H9 (cell line): ENCODE results near the gene MBNL1. TPM values are rescaled to one million over a fixed set of nuclear protein-coding genes. Genes with fewer than 3 reads are reported as not detected.

Experiments
- DNase-seq: peaks from one replicate; pipeline ENCODE4 v3.0.0-alpha.2; 2017
- H2AFZ ChIP-seq: one replicate; pipeline ENCODE4 v1.6.1; 2013; ENCODE audit warnings: mild to moderate bottlenecking, low read length, control low read depth, moderate library complexity
- H2AK5ac ChIP-seq: 2 replicates; pipeline ENCODE4 v1.6.1; 2013; ENCODE audit warnings: low read length, control low read depth, mixed read lengths; ENCODE audit not compliant: insufficient read length
- H2BK120ac ChIP-seq: one replicate; pipeline ENCODE4 v1.6.1; 2013; ENCODE audit warnings: low read depth, mild to moderate bottlenecking, low read length, control low read depth, inconsistent platforms; ENCODE audit not compliant: poor library complexity, severe bottlenecking
- H2BK12ac ChIP-seq: 2 replicates; pipeline ENCODE4 v1.6.1; 2013; ENCODE audit warnings: low read length, control low read depth, mixed read lengths, low read depth; ENCODE audit not compliant: insufficient read length
- H2BK15ac ChIP-seq: 2 replicates; pipeline ENCODE4 v1.6.1; 2013; ENCODE audit warnings: low read depth, low read length, control low read depth
- H2BK20ac ChIP-seq: one replicate; pipeline ENCODE4 v1.6.1; 2013; ENCODE audit warnings: low read depth, mild to moderate bottlenecking, low read length, control low read depth, inconsistent platforms; ENCODE audit not compliant: poor library complexity, severe bottlenecking
- H2BK5ac ChIP-seq: 2 replicates; pipeline ENCODE4 v1.6.1; 2013; ENCODE audit warnings: low read length, control low read depth, mixed read lengths; ENCODE audit not compliant: insufficient read length
- H3K14ac ChIP-seq: 2 replicates; pipeline ENCODE4 v1.6.1; 2013; ENCODE audit warnings: low read length, control low read depth; ENCODE audit not compliant: insufficient read depth
- H3K18ac ChIP-seq: 2 replicates; pipeline ENCODE4 v1.6.1; 2013; ENCODE audit warnings: low read depth, mild to moderate bottlenecking, mixed read lengths, low read length, control low read depth; ENCODE audit not compliant: insufficient read length
- H3K23ac ChIP-seq: 2 replicates; pipeline ENCODE4 v1.6.1; 2013; ENCODE audit warnings: low read length, control low read depth, mixed read lengths, low read depth; ENCODE audit not compliant: insufficient read length
- H3K23me2 ChIP-seq: 2 replicates; pipeline ENCODE4 v1.6.1; 2013; ENCODE audit warnings: low read depth, mild to moderate bottlenecking, mixed read lengths, low read length, control low read depth; ENCODE audit not compliant: insufficient read length, poor library complexity, severe bottlenecking
- H3K27ac ChIP-seq: 2 replicates; pipeline ENCODE4 v1.5.1; 2013; ENCODE audit warnings: low read length, control low read depth, mixed read lengths, low read depth; ENCODE audit not compliant: insufficient read length
- H3K27me3 ChIP-seq: 2 replicates; pipeline ENCODE4 v1.6.1; 2013; ENCODE audit warnings: low read length, control low read depth, inconsistent platforms; ENCODE audit not compliant: insufficient read depth
- H3K4ac ChIP-seq: 2 replicates; pipeline ENCODE4 v1.6.1; 2013; ENCODE audit warnings: low read depth, mild to moderate bottlenecking, control low read depth, inconsistent platforms, low read length, moderate library complexity
- H3K4me1 ChIP-seq: 2 replicates; pipeline ENCODE4 v1.6.1; 2013; ENCODE audit warnings: low read length, control low read depth, inconsistent platforms; ENCODE audit not compliant: insufficient read depth
- H3K4me2 ChIP-seq: 2 replicates; pipeline ENCODE4 v1.6.1; 2013; ENCODE audit warnings: low read length, control low read depth, mixed read lengths; ENCODE audit not compliant: insufficient read length, insufficient read depth
- H3K56ac ChIP-seq: 2 replicates; pipeline ENCODE4 v1.6.1; 2013; ENCODE audit warnings: low read depth, mild to moderate bottlenecking, mixed read lengths, low read length, control low read depth; ENCODE audit not compliant: insufficient read length
- H3K79me1 ChIP-seq: 2 replicates; pipeline ENCODE4 v1.6.1; 2013; ENCODE audit warnings: low read depth, mild to moderate bottlenecking, moderate library complexity, low read length, control low read depth, inconsistent platforms; ENCODE audit not compliant: insufficient read depth, poor library complexity, severe bottlenecking
- H3K79me2 ChIP-seq: 2 replicates; pipeline ENCODE4 v1.6.1; 2013; ENCODE audit warnings: low read length, control low read depth, inconsistent platforms; ENCODE audit not compliant: insufficient read depth
- H3K9ac ChIP-seq: 2 replicates; pipeline ENCODE4 v1.6.1; 2013; ENCODE audit warnings: low read length, control low read depth, mixed read lengths; ENCODE audit not compliant: insufficient read length; ENCODE audit errors: extremely low read depth
- H3K9me3 ChIP-seq: one replicate; pipeline ENCODE4 v1.6.1; 2013; ENCODE audit warnings: low read depth, low read length, inconsistent platforms; ENCODE audit not compliant: control insufficient read depth
- H3T11ph ChIP-seq: one replicate; pipeline ENCODE4 v1.6.1; 2013; ENCODE audit warnings: mild to moderate bottlenecking, low read length, control low read depth, inconsistent platforms
- H4K20me1 ChIP-seq: one replicate; pipeline ENCODE4 v1.6.1; 2013; ENCODE audit not compliant: control insufficient read depth, insufficient read length, insufficient read depth
- H4K5ac ChIP-seq: 2 replicates; pipeline ENCODE4 v1.6.1; 2013; ENCODE audit warnings: low read depth, mild to moderate bottlenecking, mixed read lengths, low read length, control low read depth; ENCODE audit not compliant: insufficient read length
- H4K8ac ChIP-seq: replicated peaks from 2 replicates; pipeline ENCODE4 v1.6.1; 2013; ENCODE audit warnings: low read length, control low read depth, mixed read lengths, low read depth; ENCODE audit not compliant: insufficient read length
- H4K91ac ChIP-seq: 2 replicates; pipeline ENCODE4 v1.6.1; 2013; ENCODE audit warnings: low read depth, mild to moderate bottlenecking, moderate library complexity, mixed read lengths, low read length, control low read depth; ENCODE audit not compliant: insufficient read length
- H3K27ac Mint-ChIP-seq, 3 experiments: 2 replicates in 2 of 3; 3 replicates in 1 of 3; pipeline ENCODE4 v1.8.0; 2020 to 2021; ENCODE audit warnings: mixed read lengths in 3 of 3, mild to moderate bottlenecking in 1 of 3, moderate library complexity in 1 of 3
- H3K27me3 Mint-ChIP-seq: 2 replicates; pipeline ENCODE4 v1.8.0; 2021; ENCODE audit warnings: low read depth, mild to moderate bottlenecking, moderate library complexity, mixed read lengths
- H3K36me3 Mint-ChIP-seq, 3 experiments: 2 replicates in 2 of 3; 3 replicates in 1 of 3; pipeline ENCODE4 v1.8.0; 2020 to 2021; ENCODE audit warnings: low read depth in 3 of 3, mixed read lengths in 3 of 3; ENCODE audit not compliant: insufficient read depth in 1 of 3
- H3K4me1 Mint-ChIP-seq, 2 experiments: 2 replicates each; pipeline ENCODE4 v1.8.0; 2020; ENCODE audit warnings: mixed read lengths in 2 of 2
- H3K4me3 Mint-ChIP-seq, 2 experiments: 2 replicates in 1 of 2; 3 replicates in 1 of 2; pipeline ENCODE4 v1.8.0; 2020 to 2021; ENCODE audit warnings: mild to moderate bottlenecking in 2 of 2, mixed read lengths in 2 of 2, moderate library complexity in 1 of 2
- H3K9me3 Mint-ChIP-seq, 2 experiments: 2 replicates in 1 of 2; 3 replicates in 1 of 2; pipeline ENCODE4 v1.8.0; 2020; ENCODE audit warnings: mild to moderate bottlenecking in 2 of 2, mixed read lengths in 2 of 2, moderate library complexity in 1 of 2
- WGBS: extraction: QIAGEN DNeasy Blood & Tissue Kit; methylation state at CpG from one replicate; pipeline ENCODE4 v1.1.7; 2013; ENCODE audit warnings: missing lambda C conversion rate, low lambda C conversion rate, mixed read lengths; ENCODE audit not compliant: insufficient read length; ENCODE audit errors: extremely low coverage; 5-methylcytosine and 5-hydroxymethylcytosine counted together
- total RNA-seq: library from RNA; stranded (reverse); gene quantifications from 2 replicates; pipeline ENCODE4 v1.2.1, GENCODE V29; 2021
- TF ChIP-seq, protein P1 (sequence below): fragments of 200-600 bp; sonication (generic); conservative IDR thresholded peaks from 3 replicates; pipeline ENCODE4 v1.8.0; 2021; ENCODE audit warnings: antibody characterized with exemption, mild to moderate bottlenecking

Gene MBNL1
- total RNA-seq, 1 experiment from 2014 or later = 14.9 TPM

DNA sequence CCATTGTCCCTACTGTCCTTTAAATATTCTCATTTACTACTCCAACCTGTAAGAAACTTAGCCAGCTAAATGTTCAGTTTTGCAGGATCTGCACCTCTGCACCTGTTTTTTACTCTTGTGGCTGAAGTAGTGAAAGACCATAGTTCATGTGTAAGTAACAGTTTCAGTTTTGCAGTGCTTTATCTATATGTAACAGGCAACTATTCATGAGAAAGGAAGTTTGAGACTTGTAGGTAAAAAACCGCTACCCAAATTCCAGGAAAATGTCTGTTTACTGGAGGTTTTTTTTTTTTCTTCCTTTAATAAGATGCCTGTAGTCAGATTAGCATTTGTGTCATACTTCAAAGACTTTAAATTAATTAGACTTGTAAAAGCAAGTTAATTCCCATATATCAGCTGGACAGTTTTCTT, 25.4 kb upstream of the MBNL1 start:
- WGBS = no CpG with 5 or more reads among the region's 1 CpG
- no peak overlapping the region for H3T11ph ChIP-seq
- no peak overlapping the region for H3K9ac ChIP-seq
- H3K23ac ChIP-seq = no peak overlapping the region
- H3K27me3 Mint-ChIP-seq = no peaks in the 10 kb centered on the region
- H2BK20ac ChIP-seq = no peak overlapping the region
- H4K5ac ChIP-seq = no peak overlapping the region
- no peak overlapping the region for H2AK5ac ChIP-seq
- H3K9me3 Mint-ChIP-seq = no peaks in the 10 kb centered on the region
- no peaks in the 10 kb centered on the region for H4K20me1 ChIP-seq
- H3K4me1 ChIP-seq = no peaks in the 10 kb centered on the region
- H3K23me2 ChIP-seq = no peaks in the 10 kb centered on the region
- H3K4me2 ChIP-seq = no peak overlapping the region
- H3K36me3 Mint-ChIP-seq = no peaks in the 10 kb centered on the region
- no peaks in the 10 kb centered on the region for H3K79me1 ChIP-seq
- H2BK5ac ChIP-seq = no peak overlapping the region
- no peak overlapping the region for H3K18ac ChIP-seq
- TF ChIP-seq, protein P1, sequence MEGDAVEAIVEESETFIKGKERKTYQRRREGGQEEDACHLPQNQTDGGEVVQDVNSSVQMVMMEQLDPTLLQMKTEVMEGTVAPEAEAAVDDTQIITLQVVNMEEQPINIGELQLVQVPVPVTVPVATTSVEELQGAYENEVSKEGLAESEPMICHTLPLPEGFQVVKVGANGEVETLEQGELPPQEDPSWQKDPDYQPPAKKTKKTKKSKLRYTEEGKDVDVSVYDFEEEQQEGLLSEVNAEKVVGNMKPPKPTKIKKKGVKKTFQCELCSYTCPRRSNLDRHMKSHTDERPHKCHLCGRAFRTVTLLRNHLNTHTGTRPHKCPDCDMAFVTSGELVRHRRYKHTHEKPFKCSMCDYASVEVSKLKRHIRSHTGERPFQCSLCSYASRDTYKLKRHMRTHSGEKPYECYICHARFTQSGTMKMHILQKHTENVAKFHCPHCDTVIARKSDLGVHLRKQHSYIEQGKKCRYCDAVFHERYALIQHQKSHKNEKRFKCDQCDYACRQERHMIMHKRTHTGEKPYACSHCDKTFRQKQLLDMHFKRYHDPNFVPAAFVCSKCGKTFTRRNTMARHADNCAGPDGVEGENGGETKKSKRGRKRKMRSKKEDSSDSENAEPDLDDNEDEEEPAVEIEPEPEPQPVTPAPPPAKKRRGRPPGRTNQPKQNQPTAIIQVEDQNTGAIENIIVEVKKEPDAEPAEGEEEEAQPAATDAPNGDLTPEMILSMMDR = no peak
- H3K14ac ChIP-seq = no peak overlapping the region
- H3K4me3 Mint-ChIP-seq = no peak overlapping the region
- H3K9me3 ChIP-seq = no peaks in the 10 kb centered on the region
- no peak overlapping the region for H4K8ac ChIP-seq
- H3K4ac ChIP-seq = no peak overlapping the region
- H3K27ac ChIP-seq = no peak overlapping the region
- DNase-seq = no peak
- no peak overlapping the region for H4K91ac ChIP-seq
- H2BK12ac ChIP-seq = no peak overlapping the region
- H2BK15ac ChIP-seq = no peak overlapping the region
- H3K4me1 Mint-ChIP-seq = peaks cover 4% of the 10 kb centered on the region in 2 experiments; a peak in 2 of 4 replicates
- no peak overlapping the region for H3K56ac ChIP-seq
- no peaks in the 10 kb centered on the region for H3K27me3 ChIP-seq
- no peaks in the 10 kb centered on the region for H3K79me2 ChIP-seq
- no peak overlapping the region; a peak in 1 of 7 replicates for H3K27ac Mint-ChIP-seq
- H2BK120ac ChIP-seq = no peak overlapping the region
- H2AFZ ChIP-seq = no peak overlapping the region
